Karpas-422 (cell line): Measurements from ENCODE around the gene ALOX5. TPM values are rescaled to one million over a fixed set of nuclear protein-coding genes. Genes with fewer than 3 reads are reported as not detected.
"Not testable (repeated sequence)": the region's sequence is repeated elsewhere in the genome, so short reads cannot be mapped to it uniquely, and the experiment has no call there.

ENCODE experiments used
- DNase-seq: peaks from one replicate; pipeline ENCODE4 v3.0.0-alpha.2; 2015
- H2AFZ ChIP-seq: fragments of 200-600 bp; sonication (generic); 2 replicates; pipeline ENCODE4 v1.6.1; 2014; ENCODE audit warnings: antibody characterized with exemption, low read length, mixed read lengths
- H3K27ac ChIP-seq: fragments of 200-600 bp; sonication (generic); 2 replicates; pipeline ENCODE4 v1.5.1; 2014; ENCODE audit warnings: mild to moderate bottlenecking, low read length, moderate library complexity
- H3K27me3 ChIP-seq: fragments of 200-600 bp; sonication (generic); 2 replicates; pipeline ENCODE4 v1.6.1; 2014; ENCODE audit warnings: low read length, mixed read lengths
- H3K36me3 ChIP-seq: fragments of 200-600 bp; sonication (generic); 2 replicates; pipeline ENCODE4 v1.6.1; 2014; ENCODE audit warnings: low read length, mixed read lengths; ENCODE audit not compliant: insufficient read depth
- H3K4me1 ChIP-seq: fragments of 200-600 bp; sonication (generic); 2 replicates; pipeline ENCODE4 v1.6.1; 2014; ENCODE audit warnings: mild to moderate bottlenecking, low read length, mixed read lengths
- H3K4me2 ChIP-seq: fragments of 200-600 bp; sonication (generic); 2 replicates; pipeline ENCODE4 v1.6.1; 2014; ENCODE audit warnings: low read length, low read depth, mild to moderate bottlenecking; ENCODE audit not compliant: poor library complexity, severe bottlenecking
- H3K4me3 ChIP-seq: fragments of 200-600 bp; sonication (generic); 2 replicates; pipeline ENCODE4 v1.5.1; 2014; ENCODE audit warnings: mild to moderate bottlenecking, antibody characterized with exemption, low read length, mixed read lengths
- H3K79me2 ChIP-seq: fragments of 200-600 bp; sonication (generic); 2 replicates; pipeline ENCODE4 v1.6.1; 2014; ENCODE audit warnings: mild to moderate bottlenecking, low read length, mixed read lengths
- H3K9ac ChIP-seq: fragments of 200-600 bp; sonication (generic); 2 replicates; pipeline ENCODE4 v1.6.0; 2014; ENCODE audit warnings: low read length
- H3K9me2 ChIP-seq: fragments of 200-600 bp; sonication (generic), shearing (Covaris generic); replicated peaks from 2 replicates; pipeline ENCODE4 v1.6.0; 2014; ENCODE audit warnings: mild to moderate bottlenecking, low read length, moderate library complexity; ENCODE audit not compliant: insufficient read depth
- H3K9me3 ChIP-seq: fragments of 300-700, 200-600 bp; sonication (generic); 2 replicates; pipeline ENCODE4 v1.6.1; 2014; ENCODE audit warnings: low read length, mixed read lengths
- H4K20me1 ChIP-seq: fragments of 200-600 bp; sonication (generic); 2 replicates; pipeline ENCODE4 v1.6.1; 2014; ENCODE audit warnings: mild to moderate bottlenecking, antibody characterized with exemption, low read length, low read depth; ENCODE audit not compliant: insufficient read depth
- total RNA-seq: library from RNA; depleted of rRNA; stranded (reverse); fragments of >200 nt; shearing (Covaris generic); gene quantifications from 2 replicates; pipeline ENCODE4 v1.2.3, GENCODE V29; 2014; ENCODE audit warnings: low replicate concordance

The ALOX5 gene
- total RNA-seq, 1 experiment from 2014 or later, result 480 TPM

- H3K9me3 ChIP-seq, result no peaks in the 10 kb centered on the region
- H3K79me2 ChIP-seq, result peaks cover 82% of the 10 kb centered on the region
Observed at GRCh38 chr10:45468079-45468478, 94.1 kb downstream of the ALOX5 start.

DNA sequence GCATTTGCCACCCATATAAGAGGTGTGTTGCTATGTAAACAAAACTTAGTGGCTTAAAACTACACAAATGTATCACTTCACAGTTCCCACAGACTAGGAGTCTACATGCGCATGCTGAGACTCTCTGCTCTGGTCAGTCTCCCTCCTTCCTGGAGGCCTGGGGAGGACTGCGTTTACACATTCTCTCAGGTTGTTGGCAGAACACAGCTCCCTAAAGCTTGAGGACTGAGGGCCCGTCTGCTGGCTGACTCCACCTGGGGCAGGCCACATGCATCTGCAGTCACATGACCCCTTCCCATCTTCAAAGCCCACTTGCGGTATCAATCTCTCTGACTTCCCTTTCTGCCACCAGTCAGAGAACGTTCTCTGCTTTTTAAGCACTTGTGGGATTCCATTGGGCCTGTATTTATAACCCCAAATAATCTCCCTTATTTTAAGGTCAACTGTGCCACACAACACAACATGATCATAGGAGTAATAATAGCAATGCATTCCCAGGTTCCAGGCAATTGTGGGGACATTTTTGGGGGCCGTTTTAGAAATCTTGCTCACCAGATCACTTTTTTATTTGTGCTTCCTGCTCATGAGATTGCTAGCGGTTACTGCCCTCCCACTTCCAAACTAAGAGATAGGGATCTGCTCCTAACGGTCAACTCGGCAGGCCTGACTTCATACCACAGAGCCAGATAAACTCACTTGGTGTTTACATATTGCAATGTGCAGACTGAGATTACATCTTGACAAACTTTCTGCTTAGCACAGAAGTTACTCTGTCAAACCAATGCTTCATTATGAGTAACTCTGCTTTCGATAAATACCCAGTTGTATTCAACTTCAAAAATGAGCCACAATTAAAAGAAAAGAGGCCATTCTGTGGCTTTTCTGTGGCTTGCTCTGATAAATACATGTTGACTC lies 96.3 kb downstream of the ALOX5 start:
- Histone ChIP-seq H3K9me3 (no peaks in the 10 kb centered on the region), H3K4me2 (no peak overlapping the region), H3K9me2 (no peaks in the 10 kb centered on the region), H3K27me3 (no peaks in the 10 kb centered on the region), H4K20me1 (no peaks in the 10 kb centered on the region), H3K4me1 (peaks cover 28% of the 10 kb centered on the region), H3K27ac (no peak overlapping the region), H3K79me2 (peaks cover 80% of the 10 kb centered on the region), H3K4me3 (no peak overlapping the region), H3K36me3 (no peaks in the 10 kb centered on the region), H3K9ac (no peak overlapping the region), H2AFZ (no peak overlapping the region)
- no peak for DNase-seq

More at GRCh38 chr10:45468079-45468478, 94.1 kb downstream of the ALOX5 start:
- H4K20me1 ChIP-seq, result no peaks in the 10 kb centered on the region
- H3K36me3 ChIP-seq, result no peaks in the 10 kb centered on the region
- H3K4me3 ChIP-seq, result no peak overlapping the region
- no peaks in the 10 kb centered on the region for H3K27me3 ChIP-seq
- no peak overlapping the region for H3K4me2 ChIP-seq
- no peak for DNase-seq
- H3K9me2 ChIP-seq, result no peaks in the 10 kb centered on the region
- peaks cover 50% of the 10 kb centered on the region for H3K4me1 ChIP-seq
- 0 out of 2 replicates have a peak overlapping the region, but pooled peaks have one; percentile 9 for H3K27ac ChIP-seq
- H2AFZ ChIP-seq, result no peak overlapping the region
- H3K9ac ChIP-seq, result no peak overlapping the region

DNA sequence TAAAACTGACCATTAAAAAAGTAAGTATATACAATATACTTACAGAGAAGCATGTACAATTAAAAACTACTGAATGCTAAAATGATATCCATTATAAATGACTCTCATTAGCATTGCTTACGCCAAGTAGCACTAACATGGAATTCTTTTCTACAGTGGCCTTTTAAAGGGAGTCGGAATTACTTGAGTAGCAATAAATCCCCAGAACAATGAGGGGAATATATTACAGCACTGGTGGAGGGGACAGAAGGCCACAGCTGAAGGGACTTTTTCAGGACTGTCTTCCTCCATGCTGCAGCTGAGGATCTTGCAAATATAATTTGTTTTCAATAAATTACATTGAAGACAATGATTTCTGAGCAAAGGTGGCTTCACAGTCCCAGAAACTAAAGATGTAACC lies 97.0 kb downstream of the ALOX5 start:
- Histone ChIP-seq H3K79me2 (peaks cover 80% of the 10 kb centered on the region), H3K4me1 (peaks cover 21% of the 10 kb centered on the region), H3K9me2 (no peaks in the 10 kb centered on the region), H3K4me3 (no peak overlapping the region), H3K4me2 (no peak overlapping the region), H3K9me3 (peaks cover under 1% of the 10 kb centered on the region; the same call in 1 of the 2 replicates), H2AFZ (no peak overlapping the region), H3K27me3 (no peaks in the 10 kb centered on the region), H4K20me1 (no peaks in the 10 kb centered on the region), H3K27ac (no peak overlapping the region), H3K9ac (no peak overlapping the region), H3K36me3 (0 out of 2 replicates have a peak, but pooled peaks cover under 1% of the 10 kb centered on the region)
- DNase-seq, result no peak

DNA sequence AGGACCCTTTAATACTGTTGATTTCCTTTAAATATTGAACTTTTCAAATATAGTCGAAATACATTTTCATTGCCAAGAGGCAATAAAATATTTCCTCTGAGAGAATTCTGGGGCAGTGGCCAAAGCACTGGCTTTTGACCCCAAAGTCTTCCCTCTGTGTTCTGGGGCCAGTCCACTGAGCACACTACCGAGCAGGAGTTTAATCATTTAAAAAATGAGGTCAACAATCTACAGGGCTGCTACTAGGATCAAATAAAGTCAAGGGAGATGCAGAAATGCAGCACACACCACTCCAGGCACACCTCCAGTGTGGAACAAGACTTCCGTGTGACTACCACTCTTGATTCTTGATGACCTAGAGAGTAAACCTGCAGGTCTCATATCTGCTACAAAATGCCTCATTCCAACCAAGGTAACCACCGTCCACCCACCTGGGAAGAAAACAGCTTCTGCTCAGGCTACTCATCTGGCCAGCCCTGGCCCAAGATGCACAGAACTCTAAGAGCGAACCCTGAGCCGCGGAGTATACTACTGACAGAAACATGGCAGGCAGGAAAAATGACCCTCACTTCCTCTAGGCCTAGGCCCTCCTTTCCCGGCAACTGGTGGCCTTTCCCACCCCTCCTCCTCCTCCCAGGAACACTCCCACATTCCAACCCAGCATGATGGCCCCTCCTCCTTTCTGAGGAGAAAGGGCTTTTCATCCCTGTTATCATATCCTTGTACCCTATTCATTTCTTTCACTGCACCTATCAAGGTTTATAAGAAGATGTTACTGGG lies 97.7 kb downstream of the ALOX5 start:
- no peak overlapping the region for H2AFZ ChIP-seq
- peaks cover 81% of the 10 kb centered on the region for H3K79me2 ChIP-seq
- no peaks in the 10 kb centered on the region for H3K9me2 ChIP-seq
- H3K4me2 ChIP-seq, result no peak overlapping the region
- DNase-seq, result no peak
- H3K27me3 ChIP-seq, result no peaks in the 10 kb centered on the region
- no peak overlapping the region for H3K9ac ChIP-seq
- 0 out of 2 replicates have a peak, but pooled peaks cover 8% of the 10 kb centered on the region for H3K36me3 ChIP-seq
- H3K4me1 ChIP-seq, result peaks cover 14% of the 10 kb centered on the region
- H3K9me3 ChIP-seq, result peaks cover 7% of the 10 kb centered on the region
- no peak overlapping the region for H3K4me3 ChIP-seq
- H4K20me1 ChIP-seq, result no peaks in the 10 kb centered on the region
- no peak overlapping the region for H3K27ac ChIP-seq

DNA sequence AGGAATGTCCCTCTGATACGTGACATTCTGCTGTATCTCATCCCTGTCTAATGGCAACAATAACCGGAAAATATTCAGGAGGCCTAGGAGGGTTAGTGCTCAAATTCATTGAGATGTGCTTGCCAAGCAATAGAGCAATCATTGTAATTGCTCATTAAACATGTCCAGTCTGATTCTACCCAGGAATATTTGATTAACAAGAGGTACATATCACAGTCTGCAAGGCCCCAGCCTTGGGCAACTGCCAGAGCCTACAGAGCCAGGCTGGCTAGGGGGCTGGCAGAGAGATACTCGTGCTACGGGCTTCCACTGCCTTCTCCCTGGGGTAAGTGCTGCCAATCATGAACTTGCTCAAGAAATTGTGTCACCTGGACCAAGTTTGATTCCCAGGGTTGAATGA lies 99.1 kb downstream of the ALOX5 start:
- Histone ChIP-seq H3K27ac (no peak overlapping the region), H3K9ac (no peak overlapping the region), H3K9me3 (peaks cover 21% of the 10 kb centered on the region), H4K20me1 (no peaks in the 10 kb centered on the region), H3K4me2 (no peak overlapping the region), H3K9me2 (no peaks in the 10 kb centered on the region), H2AFZ (no peak overlapping the region), H3K4me1 (peaks cover 11% of the 10 kb centered on the region), H3K27me3 (no peaks in the 10 kb centered on the region), H3K79me2 (peaks cover 82% of the 10 kb centered on the region), H3K4me3 (no peak overlapping the region), H3K36me3 (peaks cover 22% of the 10 kb centered on the region)
- DNase-seq, result no peak

DNA sequence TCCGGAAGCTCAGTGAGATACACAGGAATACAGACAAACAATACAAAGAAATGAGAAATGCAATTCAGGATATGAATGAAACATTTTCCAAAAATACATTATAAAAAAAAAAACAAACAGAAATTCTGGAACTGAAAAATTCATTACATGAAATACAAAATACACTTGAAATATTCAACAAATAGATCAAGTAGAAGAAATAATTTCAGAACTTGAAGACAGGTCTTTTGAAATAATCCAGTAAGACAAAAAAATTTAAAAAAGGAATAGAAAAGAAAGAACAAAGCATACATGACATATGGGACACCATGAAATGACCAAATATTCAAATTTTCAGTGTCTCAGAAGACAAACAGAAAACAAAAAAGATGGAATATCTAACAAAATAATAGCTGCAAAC lies 102.5 kb downstream of the ALOX5 start:
- H3K9me3 ChIP-seq, result peaks cover 29% of the 10 kb centered on the region
- DNase-seq, result no peak
- no peak overlapping the region for H3K27ac ChIP-seq
- H3K9me2 ChIP-seq, result no peaks in the 10 kb centered on the region
- H2AFZ ChIP-seq, result no peak overlapping the region
- no peaks in the 10 kb centered on the region for H4K20me1 ChIP-seq
- H3K79me2 ChIP-seq, result peaks cover 73% of the 10 kb centered on the region
- H3K4me2 ChIP-seq, result no peak overlapping the region
- H3K4me1 ChIP-seq, result no peaks in the 10 kb centered on the region
- peaks cover 30% of the 10 kb centered on the region for H3K36me3 ChIP-seq
- H3K27me3 ChIP-seq, result no peaks in the 10 kb centered on the region
- H3K9ac ChIP-seq, result no peak overlapping the region
- H3K4me3 ChIP-seq, result no peak overlapping the region

DNA sequence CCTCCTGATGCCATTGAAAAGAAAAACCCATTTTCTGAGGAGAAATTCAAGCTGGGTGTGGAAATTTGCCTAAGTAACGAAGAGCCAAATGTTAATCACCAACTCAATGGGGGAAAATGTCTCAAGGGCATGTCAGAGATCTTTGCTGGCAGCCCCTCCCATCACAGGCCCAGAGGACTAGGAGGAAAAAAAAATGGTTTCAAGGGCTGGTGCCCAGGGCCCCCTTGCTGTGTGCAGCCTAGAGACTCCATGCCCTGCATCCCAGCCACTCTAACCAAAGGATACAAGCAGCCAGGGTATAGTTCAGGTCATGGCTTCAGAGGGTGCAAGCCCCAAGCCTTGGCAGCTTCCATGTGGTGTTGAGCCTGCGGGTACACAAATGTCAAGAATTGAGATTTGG lies 106.3 kb downstream of the ALOX5 start:
- H3K9me3 ChIP-seq, result peaks cover 31% of the 10 kb centered on the region
- H3K36me3 ChIP-seq, result peaks cover 30% of the 10 kb centered on the region
- no peak overlapping the region for H3K4me3 ChIP-seq
- H2AFZ ChIP-seq, result no peak overlapping the region
- no peak overlapping the region for H3K27ac ChIP-seq
- no peak overlapping the region for H3K4me2 ChIP-seq
- H3K9me2 ChIP-seq, result no peaks in the 10 kb centered on the region
- no peak for DNase-seq
- no peaks in the 10 kb centered on the region for H3K4me1 ChIP-seq
- no peaks in the 10 kb centered on the region for H3K27me3 ChIP-seq
- no peak overlapping the region for H3K9ac ChIP-seq
- no peaks in the 10 kb centered on the region for H4K20me1 ChIP-seq
- H3K79me2 ChIP-seq, result peaks cover 69% of the 10 kb centered on the region

DNA sequence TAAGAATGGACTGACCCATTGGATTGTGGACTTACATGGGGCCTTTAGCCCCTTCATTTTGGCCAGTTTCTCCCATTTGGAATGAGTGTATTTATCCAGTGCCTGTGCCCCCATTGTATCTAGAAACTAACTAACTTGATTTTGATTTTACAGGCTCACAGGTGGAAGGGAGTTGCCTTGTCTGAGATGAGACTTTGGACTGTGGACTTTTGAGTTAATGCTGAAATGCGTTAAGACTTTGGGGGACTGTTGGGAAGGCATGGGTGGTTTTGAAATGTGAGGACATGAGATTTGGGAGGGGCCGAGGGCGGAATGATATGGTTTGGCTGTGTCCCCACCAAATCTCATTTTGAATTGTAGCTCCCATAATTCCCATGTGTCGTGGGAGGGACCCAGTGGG lies 107.1 kb downstream of the ALOX5 start:
- H3K9me2 ChIP-seq, H3K27me3 ChIP-seq, H3K9ac ChIP-seq, H3K4me3 ChIP-seq, H2AFZ ChIP-seq, H3K4me2 ChIP-seq, H4K20me1 ChIP-seq, H3K4me1 ChIP-seq, DNase-seq, H3K27ac ChIP-seq: not testable (repeated sequence)
- peaks cover 30% of the 10 kb centered on the region for H3K9me3 ChIP-seq
- H3K79me2 ChIP-seq, result peaks cover 61% of the 10 kb centered on the region
- H3K36me3 ChIP-seq, result peaks cover 29% of the 10 kb centered on the region
